ENCODE data around the gene CLCN2. TPM values are rescaled to one million over a fixed set of nuclear protein-coding genes. Genes with fewer than 3 reads are reported as not detected.

CLCN2 gene
- total RNA-seq, 2 experiments from 2014 or later: 3.0 to 3.6 TPM

- Mint-ChIP-seq H3K27me3 (peaks cover 28% of the 10 kb centered on the region), H3K4me1 (no peaks in the 10 kb centered on the region), H3K27ac (no peak overlapping the region), H3K4me3 (no peak overlapping the region), H3K36me3 (ENCODE audit: low read depth) (no peaks in the 10 kb centered on the region), H3K9me3 (no peaks in the 10 kb centered on the region)
- ChIA-PET POLR2A (no interaction called here), CTCF (interaction anchor here (0.6 to 0.8 kb wide), 2 partner anchors 32 to 385 kb away, joined by 3 to 4 read pairs; no protein-coding TSS in a partner anchor)
- DNase-seq: no peak
These were observed 24.8 kb upstream of the CLCN2 start for GRCh38 chr3:184386047-184386806.

- H3K4me3 Mint-ChIP-seq: no peak overlapping the region
- CTCF ChIA-PET: interaction anchor here (0.8 to 1.6 kb wide), 5 partner anchors 11 to 144 kb away, joined by 3 to 4 read pairs (median 3); no protein-coding TSS in a partner anchor
- no peak for DNase-seq
- no peaks in the 10 kb centered on the region for H3K9me3 Mint-ChIP-seq
- H3K27me3 Mint-ChIP-seq: peaks cover 29% of the 10 kb centered on the region
- H3K36me3 Mint-ChIP-seq (ENCODE audit: low read depth): no peaks in the 10 kb centered on the region
- H3K27ac Mint-ChIP-seq: no peak overlapping the region
- POLR2A ChIA-PET: no interaction called here
- peaks cover 3% of the 10 kb centered on the region for H3K4me1 Mint-ChIP-seq
These were observed 23.5 kb upstream of the CLCN2 start for GRCh38 chr3:184384856-184385422.

GRCh38 chr3:184384342-184384741 lies 22.9 kb upstream of the CLCN2 start:
- Mint-ChIP-seq H3K27ac (no peak overlapping the region), H3K4me3 (no peak overlapping the region), H3K9me3 (no peaks in the 10 kb centered on the region), H3K4me1 (peaks cover 3% of the 10 kb centered on the region), H3K36me3 (ENCODE audit: low read depth) (no peaks in the 10 kb centered on the region), H3K27me3 (peaks cover 31% of the 10 kb centered on the region)
- CTCF ChIA-PET: interaction anchor here (0.8 to 1.6 kb wide), 4 partner anchors 10 to 145 kb away, joined by 3 to 4 read pairs (median 4); no protein-coding TSS in a partner anchor
- POLR2A ChIA-PET: no interaction called here
- DNase-seq: no peak

- ChIA-PET CTCF (interaction anchor here (1.2 to 3.9 kb wide), 2 partner anchors 11 to 12 kb away, joined by 4 to 12 read pairs; no protein-coding TSS in a partner anchor), POLR2A (no interaction called here)
- H3K36me3 Mint-ChIP-seq (ENCODE audit: low read depth): peaks cover 2% of the 10 kb centered on the region
- H3K27ac Mint-ChIP-seq: no peak overlapping the region
- H3K9me3 Mint-ChIP-seq: no peaks in the 10 kb centered on the region
- peaks cover 42% of the 10 kb centered on the region for H3K27me3 Mint-ChIP-seq
- no peak for DNase-seq
- peaks cover 8% of the 10 kb centered on the region for H3K4me1 Mint-ChIP-seq
- H3K4me3 Mint-ChIP-seq: no peak overlapping the region
These were observed 21.8 kb upstream of the CLCN2 start for GRCh38 chr3:184383033-184383740.

- Mint-ChIP-seq H3K27me3 (peaks cover 47% of the 10 kb centered on the region), H3K9me3 (no peaks in the 10 kb centered on the region), H3K36me3 (ENCODE audit: low read depth) (peaks cover 2% of the 10 kb centered on the region), H3K27ac (no peak overlapping the region), H3K4me1 (peaks cover 8% of the 10 kb centered on the region), H3K4me3 (no peak overlapping the region)
- CTCF ChIA-PET: interaction anchor here (0.6 to 3.9 kb wide), 3 partner anchors 11 to 191 kb away, joined by 4 to 12 read pairs (median 7); no protein-coding TSS in a partner anchor
- POLR2A ChIA-PET: no interaction called here
- no peak for DNase-seq
These were observed 21.1 kb upstream of the CLCN2 start for GRCh38 chr3:184382326-184383032.

- ChIA-PET POLR2A (no interaction called here), CTCF (interaction anchor here (0.6 to 3.9 kb wide), 3 partner anchors 10 to 192 kb away, joined by 4 to 12 read pairs (median 7); no protein-coding TSS in a partner anchor)
- Mint-ChIP-seq H3K27ac (no peak overlapping the region), H3K4me3 (no peak overlapping the region), H3K4me1 (peaks cover 8% of the 10 kb centered on the region), H3K9me3 (no peaks in the 10 kb centered on the region), H3K27me3 (peaks cover 53% of the 10 kb centered on the region), H3K36me3 (ENCODE audit: low read depth) (peaks cover 2% of the 10 kb centered on the region)
- DNase-seq: no peak
These were observed 20.1 kb upstream of the CLCN2 start for GRCh38 chr3:184381261-184382224.

- POLR2A ChIA-PET: no interaction called here
- Mint-ChIP-seq H3K27ac (no peak overlapping the region), H3K36me3 (ENCODE audit: low read depth) (peaks cover 2% of the 10 kb centered on the region), H3K27me3 (peaks cover 52% of the 10 kb centered on the region), H3K9me3 (no peaks in the 10 kb centered on the region), H3K4me3 (peak overlapping the region; percentile 22), H3K4me1 (peaks cover 8% of the 10 kb centered on the region)
- DNase-seq: no peak
- CTCF ChIA-PET: interaction anchor here (1.4 to 3.9 kb wide), 2 partner anchors 9 to 147 kb away, joined by 4 to 12 read pairs; no protein-coding TSS in a partner anchor
These were observed 19.3 kb upstream of the CLCN2 start for GRCh38 chr3:184380627-184381260.

- CTCF ChIA-PET: interaction anchor here (3.9 kb wide), 1 partner anchor 9 kb away, joined by 12 read pairs; no protein-coding TSS in a partner anchor
- Mint-ChIP-seq H3K27ac (no peak overlapping the region), H3K36me3 (ENCODE audit: low read depth) (peaks cover 2% of the 10 kb centered on the region), H3K4me3 (no peak overlapping the region), H3K4me1 (peaks cover 8% of the 10 kb centered on the region), H3K9me3 (no peaks in the 10 kb centered on the region), H3K27me3 (peaks cover 54% of the 10 kb centered on the region)
- POLR2A ChIA-PET: no interaction called here
- no peak for DNase-seq
These were observed 18.8 kb upstream of the CLCN2 start for GRCh38 chr3:184380185-184380626.

- Mint-ChIP-seq H3K27ac (no peak within 1 kb of the TSS), H3K36me3 (ENCODE audit: low read depth) (peaks cover 2% of the 10 kb centered on the region), H3K4me3 (peak within 1 kb of the TSS; percentile 33), H3K27me3 (peaks cover 58% of the 10 kb centered on the region), H3K9me3 (no peaks in the 10 kb centered on the region), H3K4me1 (peaks cover 8% of the 10 kb centered on the region)
- no peak for DNase-seq
- POLR2A ChIA-PET: no interaction called here
- CTCF ChIA-PET: interaction anchor here (1.1 to 3.9 kb wide), 2 partner anchors 8 to 162 kb away, joined by 3 to 12 read pairs; no protein-coding TSS in a partner anchor
These were observed 18.2 kb upstream of the CLCN2 start, which contains the start of gene CHRD for GRCh38 chr3:184379358-184380184. Gene CHRD (plus strand): TSS chr3:184380054. CDS start chr3:184380319, 265 bp downstream.

- peaks cover 61% of the 10 kb centered on the region for H3K27me3 Mint-ChIP-seq
- peaks cover 8% of the 10 kb centered on the region for H3K4me1 Mint-ChIP-seq
- no peak overlapping the region for H3K27ac Mint-ChIP-seq
- ChIA-PET CTCF (interaction anchor here (0.6 to 1.1 kb wide), 2 partner anchors 91 to 163 kb away, joined by 3 to 4 read pairs; no protein-coding TSS in a partner anchor), POLR2A (no interaction called here)
- peak overlapping the region; percentile 33 for H3K4me3 Mint-ChIP-seq
- H3K36me3 Mint-ChIP-seq (ENCODE audit: low read depth): peaks cover 2% of the 10 kb centered on the region
- H3K9me3 Mint-ChIP-seq: no peaks in the 10 kb centered on the region
- no peak for DNase-seq
These were observed 17.4 kb upstream of the CLCN2 start for GRCh38 chr3:184378651-184379357.

Data from activated CD4-positive, alpha-beta T cell treated with anti-CD3 and anti-CD28 coated beads, Interleukin-2, amount 10 ng/mL, durations not matched to agents 7 days and 5 days (primary cell).